ENCODE data around the gene OTUD7B.

The OTUD7B gene

DNA sequence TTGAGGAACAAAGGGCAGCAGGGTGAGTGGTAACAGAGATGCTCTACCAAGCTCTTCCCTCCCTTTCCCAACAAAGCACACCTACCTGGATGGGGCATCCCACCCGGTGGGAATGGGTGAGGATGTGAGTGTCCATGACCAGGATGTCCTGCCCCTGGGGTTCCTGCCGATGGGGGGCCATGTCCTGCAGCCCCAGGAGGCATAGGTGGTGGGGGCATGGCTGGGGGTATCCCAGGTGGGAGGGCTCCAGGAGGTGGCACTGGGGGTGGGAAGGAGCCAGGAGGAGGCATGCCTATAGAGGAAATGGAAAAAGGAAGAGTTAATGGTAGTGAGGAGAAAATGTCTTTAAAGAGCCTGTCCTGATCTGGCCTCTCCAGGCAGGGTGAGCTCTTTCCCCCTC lies 84.8 kb downstream of the OTUD7B start:
- in situ Hi-C loops (cut with HindIII; ENCODE audit: low sequenced_read_pairs): no loop called here

DNA sequence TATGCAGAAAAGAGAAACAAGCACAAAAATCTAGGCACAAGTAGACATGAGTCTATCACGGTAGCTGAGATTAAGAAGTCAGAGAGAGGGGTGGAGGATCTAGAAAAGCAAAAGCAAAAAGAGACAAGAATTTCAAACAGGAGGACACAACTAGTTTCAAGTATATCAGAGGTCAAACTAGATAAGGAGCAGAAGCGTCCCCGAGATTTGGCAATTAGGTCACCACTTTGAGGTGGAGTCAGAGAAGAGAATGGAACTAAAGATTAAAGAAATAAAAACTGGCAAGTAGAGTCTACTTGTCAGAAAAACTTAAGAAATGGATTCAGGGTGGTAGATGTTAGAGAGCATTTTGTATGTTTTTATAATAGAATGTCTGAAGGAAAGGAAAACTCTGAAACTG lies 85.2 kb downstream of the OTUD7B start:
- in situ Hi-C loops (cut with HindIII; ENCODE audit: low sequenced_read_pairs): no loop called here

DNA sequence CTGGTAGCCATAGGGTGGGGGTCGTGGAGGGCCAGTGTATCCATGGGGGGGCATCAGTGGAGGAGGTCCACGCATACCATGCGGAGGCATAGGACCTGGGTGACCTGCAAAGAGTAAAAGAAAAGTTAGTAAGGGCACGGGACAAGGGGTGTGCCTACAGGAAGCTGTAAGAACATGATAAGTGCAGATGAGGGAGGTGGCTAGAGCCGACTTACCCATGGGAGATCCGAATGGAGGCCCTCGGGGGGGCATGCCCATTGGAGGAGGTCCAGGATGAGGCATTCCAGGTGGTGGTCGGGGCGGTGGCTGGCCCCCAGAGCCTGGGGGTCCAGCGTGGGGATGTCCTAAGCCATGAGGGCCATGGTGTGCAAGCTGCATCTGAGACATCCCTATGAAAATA lies 86.9 kb downstream of the OTUD7B start:
- in situ Hi-C loops (cut with HindIII; ENCODE audit: low sequenced_read_pairs): no loop called here

DNA sequence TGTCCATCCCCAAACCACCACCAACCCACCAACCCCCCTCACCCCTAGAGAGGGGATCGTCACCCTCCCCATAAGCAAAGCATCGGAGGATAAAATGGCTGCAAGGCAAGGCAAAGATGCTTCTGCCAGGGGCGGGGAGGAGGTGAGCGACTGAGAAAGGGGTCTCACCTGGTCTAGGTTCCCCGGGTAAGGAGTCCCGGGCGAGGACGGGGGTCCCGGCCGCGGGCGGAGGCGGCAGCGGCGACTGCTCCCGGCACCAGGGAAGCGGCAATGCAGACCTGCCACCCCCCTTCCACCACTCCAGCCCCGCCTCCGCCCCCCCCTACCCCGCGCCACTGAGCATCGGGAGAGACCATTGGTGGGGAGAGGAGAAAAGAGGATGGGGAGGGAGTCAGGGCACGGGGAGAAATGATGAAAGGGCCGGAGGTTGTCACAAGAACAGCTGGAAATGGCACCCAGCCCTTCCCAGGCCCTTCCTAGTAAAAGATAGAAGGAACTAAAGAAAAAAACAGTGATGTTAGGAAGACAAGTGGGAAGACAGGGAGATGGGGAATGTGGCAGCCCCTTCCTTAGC lies 92.9 kb downstream of the OTUD7B start, which contains the start of gene SV2A:
TSS of gene SV2A (minus strand) at position 274 of the 574 bp plus-strand sequence. CDS start 4,004 bp downstream, outside the sequence.
- in situ Hi-C loops (cut with HindIII; ENCODE audit: low sequenced_read_pairs): no loop called here

DNA sequence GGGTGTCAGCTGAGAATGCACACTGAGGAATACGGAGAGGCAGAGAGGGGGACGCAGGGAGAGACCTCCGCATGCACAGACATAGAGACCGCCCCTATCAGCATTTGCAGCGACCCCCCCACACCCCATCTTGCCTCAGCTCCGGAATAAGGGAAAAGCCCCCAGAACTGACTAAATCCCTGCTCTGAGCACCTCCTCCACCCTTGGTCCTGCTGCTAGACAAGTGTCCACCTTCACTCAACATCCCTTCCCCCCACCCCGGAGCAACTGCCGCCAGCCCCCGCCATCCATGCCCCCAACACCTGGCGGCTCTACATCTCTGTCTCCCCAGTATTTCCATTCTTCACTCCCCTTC lies 93.7 kb downstream of the OTUD7B start:
- in situ Hi-C loops (cut with HindIII; ENCODE audit: low sequenced_read_pairs): no loop called here

DNA sequence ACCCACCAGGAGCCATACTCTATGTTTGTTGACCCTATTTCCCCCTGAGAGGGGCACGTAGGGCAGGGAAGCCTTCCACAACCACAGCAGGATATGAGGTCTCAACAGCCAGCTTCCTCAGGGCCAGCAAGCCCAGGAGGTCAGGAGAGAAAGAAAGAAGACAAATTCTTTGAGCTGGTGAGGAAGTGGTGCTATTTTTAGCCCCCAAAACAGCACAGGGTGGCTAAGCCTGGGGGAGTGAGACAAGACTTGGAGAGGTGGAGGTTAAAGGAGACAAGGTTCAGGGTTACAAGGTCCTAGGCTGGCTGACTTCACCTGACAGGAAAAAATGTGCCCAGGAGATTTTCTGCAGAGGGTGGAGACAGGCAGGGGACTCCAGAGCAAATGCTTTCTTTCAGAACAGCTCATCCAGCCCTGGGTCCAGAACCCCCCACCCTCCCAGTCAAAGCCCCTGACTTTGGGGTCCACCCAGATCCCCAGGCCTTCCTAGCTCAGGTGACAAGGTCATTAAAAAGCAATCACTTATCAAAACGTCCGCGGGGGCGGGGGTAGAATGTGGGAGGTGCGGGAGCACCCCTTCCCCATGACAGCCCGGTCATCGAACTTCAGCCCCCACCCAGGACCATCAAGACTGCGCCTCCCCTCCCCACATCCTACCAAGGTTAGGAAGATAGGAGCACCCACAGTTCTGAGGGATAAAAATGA lies 94.2 kb downstream of the OTUD7B start:
- in situ Hi-C loops (cut with HindIII; ENCODE audit: low sequenced_read_pairs): no loop called here

DNA sequence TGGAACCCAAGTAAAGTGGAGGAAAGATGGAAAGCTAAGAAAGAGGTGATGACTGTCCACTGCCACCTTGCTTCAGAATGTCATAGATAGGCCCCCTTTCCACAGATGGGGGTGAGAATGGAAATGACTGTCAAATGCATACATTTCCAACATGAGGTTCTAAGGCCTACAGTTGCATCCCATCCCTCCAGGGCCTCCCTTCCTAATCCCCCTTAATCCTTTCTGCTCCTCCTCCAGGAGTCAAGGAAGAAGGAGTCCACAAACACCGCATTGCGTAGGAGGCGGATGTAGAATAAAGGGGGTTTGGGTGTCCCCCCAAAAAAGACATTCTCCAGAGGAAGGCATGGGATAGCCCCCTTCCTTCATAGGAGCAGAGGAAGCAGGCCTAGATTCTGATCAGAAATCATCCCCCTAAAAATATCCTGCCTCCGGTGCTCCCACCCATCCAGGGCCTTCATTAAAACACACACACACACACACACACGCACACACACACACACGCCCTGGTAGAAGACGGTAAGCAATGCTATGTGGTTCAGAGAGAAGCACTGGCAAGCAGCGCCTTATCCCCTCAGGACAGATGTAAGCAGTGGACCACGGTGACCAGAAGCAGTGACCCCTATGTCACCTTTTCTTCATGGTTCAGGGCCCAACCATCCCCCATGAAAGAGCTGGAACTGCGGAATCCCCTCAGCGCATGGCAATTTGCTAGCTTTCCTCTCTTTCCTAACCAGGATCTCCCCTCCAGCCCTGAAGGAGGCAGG lies 94.9 kb downstream of the OTUD7B start:
- in situ Hi-C loops (cut with HindIII; ENCODE audit: low sequenced_read_pairs): no loop called here

DNA sequence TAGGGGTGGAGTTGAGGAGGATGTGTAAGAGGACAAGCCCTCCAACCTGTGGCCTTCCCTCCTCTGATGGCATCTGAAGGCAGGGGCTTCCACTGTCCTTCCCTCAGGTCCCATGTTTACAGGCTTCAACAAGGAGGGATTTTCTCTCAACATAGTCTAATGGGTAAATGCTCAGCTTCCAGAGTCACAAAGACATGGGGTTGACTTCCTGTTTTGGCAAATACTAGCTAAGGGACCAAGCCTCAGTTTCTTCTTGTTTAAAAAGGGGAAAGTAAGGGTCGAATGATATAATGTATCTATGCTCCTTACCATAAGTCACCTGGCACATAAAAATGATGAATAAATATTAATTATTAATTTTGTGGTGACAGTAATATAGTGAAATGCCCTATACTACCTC lies 96.0 kb downstream of the OTUD7B start:
- in situ Hi-C loops (cut with HindIII; ENCODE audit: low sequenced_read_pairs): no loop called here

DNA sequence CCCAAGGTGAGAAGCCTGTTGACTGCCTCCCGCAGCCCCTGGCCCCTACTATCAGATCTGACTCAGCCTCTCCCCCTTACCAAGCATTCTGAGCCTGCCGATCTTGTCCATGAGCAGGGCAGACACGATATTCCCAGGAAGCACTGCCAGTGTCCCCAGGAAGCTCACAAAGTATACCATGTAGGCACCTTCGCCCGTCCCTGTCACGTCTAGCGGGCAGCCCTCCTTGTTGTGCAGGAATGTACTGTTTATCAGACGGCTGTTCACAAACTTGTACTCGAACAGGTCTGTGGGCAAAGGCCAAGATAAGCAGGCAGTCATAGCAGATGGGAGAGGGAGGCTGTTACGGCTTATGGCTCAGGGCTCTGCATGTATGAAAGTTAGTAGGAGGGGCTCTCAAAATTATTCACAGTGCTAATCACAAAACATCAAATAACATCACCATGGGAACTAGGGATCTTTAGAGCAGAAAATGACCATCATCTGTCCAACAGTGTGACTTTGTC lies 103.9 kb downstream of the OTUD7B start:
- in situ Hi-C loops (cut with HindIII; ENCODE audit: low sequenced_read_pairs): loop anchor here (5.0 kb wide), 1 partner anchor 76 kb away; no protein-coding TSS in a partner anchor

DNA sequence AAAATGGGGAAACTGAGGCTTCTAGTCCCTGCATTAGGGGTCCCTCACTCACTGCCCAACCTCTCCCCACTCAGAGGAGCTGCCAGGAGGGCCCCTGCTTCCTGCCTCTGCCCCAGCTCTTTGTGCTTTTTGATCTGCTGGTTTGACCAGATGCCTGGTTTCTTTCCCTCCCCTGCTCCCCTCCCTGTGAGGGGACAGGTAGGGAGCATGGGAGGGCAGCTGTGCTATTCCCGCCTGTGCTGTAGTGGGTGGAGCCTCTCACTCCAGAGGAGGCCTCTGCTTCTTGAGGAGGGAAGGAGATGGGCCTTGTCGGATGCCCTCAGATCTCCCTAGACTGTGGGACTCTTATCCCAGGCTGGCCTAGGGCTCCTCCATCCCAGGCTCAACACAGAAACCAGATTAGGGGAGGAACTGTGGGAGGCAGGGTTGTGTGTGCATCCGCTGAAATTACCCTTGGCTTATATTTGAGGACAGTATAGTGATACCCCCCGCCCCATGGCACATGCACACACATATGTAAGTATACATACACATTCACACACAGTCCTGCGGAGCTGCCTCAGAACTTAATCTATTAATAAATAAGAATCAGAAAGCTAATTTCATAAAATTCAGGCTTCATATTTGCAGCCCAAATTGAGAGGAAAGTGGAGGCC lies 106.6 kb downstream of the OTUD7B start:
- in situ Hi-C loops (cut with HindIII; ENCODE audit: low sequenced_read_pairs): no loop called here

DNA sequence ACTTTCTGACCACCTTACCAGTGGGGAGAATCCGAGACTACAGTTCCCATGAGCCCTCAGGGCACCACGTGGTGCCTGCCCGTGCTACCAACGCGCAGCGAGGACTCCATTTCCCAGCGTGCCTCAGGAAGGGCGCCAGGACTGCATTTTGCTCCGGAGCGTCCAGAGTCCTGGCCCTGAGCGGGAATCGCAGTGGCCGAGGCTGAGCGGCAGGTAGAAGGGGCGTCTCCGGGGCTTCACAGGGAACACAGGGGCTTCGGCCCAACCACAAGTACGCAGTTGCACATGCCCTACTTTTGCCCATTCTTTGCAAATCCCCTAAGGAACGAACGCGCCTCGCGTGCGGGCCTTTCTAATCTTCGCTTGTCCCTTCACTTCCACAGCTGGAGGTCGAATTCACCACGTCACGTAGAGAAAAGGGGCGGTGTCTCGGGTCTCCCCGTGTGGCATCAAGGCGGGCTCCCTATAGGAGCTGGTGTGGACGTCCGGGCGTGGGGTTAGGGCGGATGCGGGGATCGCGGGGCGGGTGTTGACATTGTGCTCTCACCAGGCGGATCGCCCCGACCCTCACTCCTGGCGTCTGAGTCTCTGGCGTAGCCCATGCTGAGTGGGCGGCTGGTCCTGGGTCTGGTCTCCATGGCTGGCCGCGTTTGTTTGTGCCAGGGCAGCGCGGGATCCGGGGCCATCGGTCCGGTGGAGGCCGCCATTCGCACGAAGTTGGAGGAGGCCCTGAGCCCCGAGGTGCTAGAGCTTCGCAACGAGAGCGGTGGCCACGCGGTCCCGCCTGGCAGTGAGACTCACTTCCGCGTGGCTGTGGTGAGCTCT lies 110.9 kb downstream of the OTUD7B start, which contains the start of gene BOLA1:
TSS of gene BOLA1 (plus strand) at position 109 of the 825 bp plus-strand sequence. CDS start at position 601, 492 bp downstream.
- in situ Hi-C loops (cut with HindIII; ENCODE audit: low sequenced_read_pairs): no loop called here

DNA sequence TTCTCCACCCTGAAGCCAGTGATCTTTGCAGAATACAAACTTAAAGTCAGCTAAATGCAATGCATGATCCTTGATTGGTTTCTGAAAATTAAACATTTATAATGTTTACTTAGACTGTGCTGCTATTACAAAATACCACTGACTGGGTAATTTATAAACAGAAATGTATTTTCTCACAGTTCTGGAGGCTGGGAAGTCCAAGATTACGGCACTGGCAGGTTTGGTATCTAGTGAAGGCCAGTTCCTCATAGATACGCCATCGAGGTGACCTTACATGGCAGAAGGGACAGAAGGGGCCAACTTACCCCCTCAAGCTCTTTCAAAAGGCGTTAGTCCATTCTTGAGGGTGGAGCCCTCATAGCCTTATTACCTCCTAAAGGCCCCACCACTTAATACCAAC lies 114.0 kb downstream of the OTUD7B start:
- in situ Hi-C loops (cut with HindIII; ENCODE audit: low sequenced_read_pairs): no loop called here

DNA sequence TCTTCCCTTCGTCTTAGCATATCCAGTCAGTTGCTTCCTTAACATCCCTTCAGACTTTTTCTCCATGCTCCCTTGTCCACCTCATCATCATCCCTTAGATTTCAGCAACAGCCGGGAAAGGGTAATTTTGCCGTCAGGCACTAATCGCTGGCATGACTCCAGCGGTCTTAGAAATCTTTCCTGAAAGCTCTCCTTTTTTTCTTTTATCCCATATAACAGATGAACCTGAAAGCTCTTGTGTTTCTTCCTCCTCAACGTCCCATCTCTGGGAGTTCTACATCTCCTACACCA lies 121.6 kb downstream of the OTUD7B start:
- in situ Hi-C loops (cut with HindIII; ENCODE audit: low sequenced_read_pairs): no loop called here

DNA sequence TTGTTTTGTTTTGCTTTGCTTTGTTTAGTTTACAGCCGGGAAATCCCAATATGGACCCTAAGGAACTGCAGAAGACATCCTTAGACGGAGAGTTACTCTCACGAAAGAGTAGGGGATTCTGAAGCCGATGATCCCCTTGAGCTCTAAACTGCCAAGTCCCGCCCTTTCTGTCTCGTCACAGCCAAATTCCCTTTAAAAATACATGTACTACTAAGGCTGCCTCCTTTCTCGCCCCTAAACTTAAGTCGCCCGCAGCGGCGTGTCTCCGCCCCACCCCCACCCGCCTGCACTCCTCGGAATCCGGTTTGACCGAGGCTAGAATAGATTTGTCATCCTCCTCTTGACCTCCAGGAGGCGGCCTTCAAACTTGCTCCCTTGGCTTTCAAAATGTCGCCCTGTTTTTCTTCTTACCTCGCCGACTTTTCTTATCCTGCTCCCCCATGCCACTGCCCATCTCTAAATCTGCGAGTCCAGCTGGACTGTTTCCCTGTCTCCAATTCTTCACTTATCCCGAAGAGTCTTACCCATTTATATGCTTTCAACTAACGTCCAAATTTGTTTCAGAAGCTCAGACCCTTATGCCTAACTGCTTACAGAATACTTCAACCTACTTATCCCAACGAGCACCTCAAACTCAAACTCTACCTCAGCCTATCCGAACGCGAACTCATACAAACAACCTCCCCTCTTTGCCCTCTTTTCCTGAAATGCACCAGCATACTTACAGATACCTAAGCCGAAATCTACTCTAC lies 122.1 kb downstream of the OTUD7B start:
- in situ Hi-C loops (cut with HindIII; ENCODE audit: low sequenced_read_pairs): no loop called here
